GM10248 (cell line): ENCODE measurements around the gene KDM6B.

Experiments
- CTCF ChIA-PET: fragments of 300-600 bp; sonication (Branson Sonifier 250); formaldehyde crosslinking; extraction: SDS; loops from one replicate; lab custom pipeline; 2021; ENCODE audit warnings: antibody characterized with exemption; lab: Yijun Ruan, JAX
- POLR2A ChIA-PET: fragments of 350-650 bp; sonication (Branson Sonifier 250); formaldehyde crosslinking; extraction: SDS; loops from one replicate; lab custom pipeline; 2020; ENCODE audit warnings: antibody characterized with exemption; lab: Yijun Ruan, JAX
- DNase-seq: peaks from one replicate; pipeline ENCODE4 v3.0.0; 2012; ENCODE audit errors: extremely low spot score
- TF ChIP-seq, protein P1 (sequence below): IDR thresholded peaks from 2 replicates; pipeline ENCODE4 v1.5.1; 2012; ENCODE audit warnings: mild to moderate bottlenecking, low read depth; ENCODE audit errors: extremely low read depth, missing control alignments, control extremely low read depth

Gene KDM6B, protein sequence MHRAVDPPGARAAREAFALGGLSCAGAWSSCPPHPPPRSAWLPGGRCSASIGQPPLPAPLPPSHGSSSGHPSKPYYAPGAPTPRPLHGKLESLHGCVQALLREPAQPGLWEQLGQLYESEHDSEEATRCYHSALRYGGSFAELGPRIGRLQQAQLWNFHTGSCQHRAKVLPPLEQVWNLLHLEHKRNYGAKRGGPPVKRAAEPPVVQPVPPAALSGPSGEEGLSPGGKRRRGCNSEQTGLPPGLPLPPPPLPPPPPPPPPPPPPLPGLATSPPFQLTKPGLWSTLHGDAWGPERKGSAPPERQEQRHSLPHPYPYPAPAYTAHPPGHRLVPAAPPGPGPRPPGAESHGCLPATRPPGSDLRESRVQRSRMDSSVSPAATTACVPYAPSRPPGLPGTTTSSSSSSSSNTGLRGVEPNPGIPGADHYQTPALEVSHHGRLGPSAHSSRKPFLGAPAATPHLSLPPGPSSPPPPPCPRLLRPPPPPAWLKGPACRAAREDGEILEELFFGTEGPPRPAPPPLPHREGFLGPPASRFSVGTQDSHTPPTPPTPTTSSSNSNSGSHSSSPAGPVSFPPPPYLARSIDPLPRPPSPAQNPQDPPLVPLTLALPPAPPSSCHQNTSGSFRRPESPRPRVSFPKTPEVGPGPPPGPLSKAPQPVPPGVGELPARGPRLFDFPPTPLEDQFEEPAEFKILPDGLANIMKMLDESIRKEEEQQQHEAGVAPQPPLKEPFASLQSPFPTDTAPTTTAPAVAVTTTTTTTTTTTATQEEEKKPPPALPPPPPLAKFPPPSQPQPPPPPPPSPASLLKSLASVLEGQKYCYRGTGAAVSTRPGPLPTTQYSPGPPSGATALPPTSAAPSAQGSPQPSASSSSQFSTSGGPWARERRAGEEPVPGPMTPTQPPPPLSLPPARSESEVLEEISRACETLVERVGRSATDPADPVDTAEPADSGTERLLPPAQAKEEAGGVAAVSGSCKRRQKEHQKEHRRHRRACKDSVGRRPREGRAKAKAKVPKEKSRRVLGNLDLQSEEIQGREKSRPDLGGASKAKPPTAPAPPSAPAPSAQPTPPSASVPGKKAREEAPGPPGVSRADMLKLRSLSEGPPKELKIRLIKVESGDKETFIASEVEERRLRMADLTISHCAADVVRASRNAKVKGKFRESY (N-terminal part only)

DNA sequence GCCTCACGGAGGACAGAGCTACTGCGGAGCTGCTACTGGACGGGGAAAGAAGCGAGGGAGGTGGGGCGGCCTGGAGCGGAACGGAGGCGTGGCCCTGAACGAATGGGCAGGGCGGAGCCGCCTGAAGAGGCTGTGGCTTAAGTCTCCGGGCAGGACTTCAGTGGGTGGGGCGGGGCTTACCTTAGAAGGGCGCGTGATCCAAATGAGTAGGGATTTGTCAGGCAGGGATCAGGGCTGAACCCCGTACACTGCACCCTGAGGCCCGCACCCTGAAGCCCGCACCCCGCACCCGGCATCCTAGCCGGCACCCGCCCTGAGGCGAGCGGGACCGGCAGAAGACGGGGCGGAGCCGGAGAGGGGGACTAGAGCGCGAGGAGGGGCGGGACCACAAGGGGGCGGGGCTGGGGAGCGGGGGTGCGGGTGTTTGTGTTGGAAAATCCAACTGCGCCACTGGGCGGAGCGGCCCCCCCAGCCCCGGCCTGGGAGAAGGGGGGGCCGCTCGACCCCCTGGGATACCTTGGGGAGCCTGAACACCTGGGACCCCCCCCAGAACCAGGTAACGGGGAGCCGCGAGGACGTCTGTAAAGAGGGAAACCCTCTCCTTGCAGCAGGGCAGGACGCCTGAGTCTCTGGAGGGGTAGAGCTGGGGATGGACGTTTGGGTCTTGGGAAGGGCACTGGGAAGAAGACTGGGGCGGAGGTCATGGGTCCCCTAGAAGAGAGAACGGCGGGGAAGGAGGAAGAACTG lies at the start of gene KDM6B:
KDM6B (plus strand) TSS at position 423 of the 747 bp plus-strand sequence. CDS start 11,338 bp downstream, outside the sequence.
- ChIA-PET CTCF (interaction anchor here (0.8 to 4.6 kb wide), 18 partner anchors 9 to 224 kb away, joined by 3 to 29 read pairs (median 4); partner anchors contain the start of genes CNTROB, NAA38 and TRAPPC1), POLR2A (no interaction called here)
- DNase-seq, result peak; percentile 93
- TF ChIP-seq, protein P1, sequence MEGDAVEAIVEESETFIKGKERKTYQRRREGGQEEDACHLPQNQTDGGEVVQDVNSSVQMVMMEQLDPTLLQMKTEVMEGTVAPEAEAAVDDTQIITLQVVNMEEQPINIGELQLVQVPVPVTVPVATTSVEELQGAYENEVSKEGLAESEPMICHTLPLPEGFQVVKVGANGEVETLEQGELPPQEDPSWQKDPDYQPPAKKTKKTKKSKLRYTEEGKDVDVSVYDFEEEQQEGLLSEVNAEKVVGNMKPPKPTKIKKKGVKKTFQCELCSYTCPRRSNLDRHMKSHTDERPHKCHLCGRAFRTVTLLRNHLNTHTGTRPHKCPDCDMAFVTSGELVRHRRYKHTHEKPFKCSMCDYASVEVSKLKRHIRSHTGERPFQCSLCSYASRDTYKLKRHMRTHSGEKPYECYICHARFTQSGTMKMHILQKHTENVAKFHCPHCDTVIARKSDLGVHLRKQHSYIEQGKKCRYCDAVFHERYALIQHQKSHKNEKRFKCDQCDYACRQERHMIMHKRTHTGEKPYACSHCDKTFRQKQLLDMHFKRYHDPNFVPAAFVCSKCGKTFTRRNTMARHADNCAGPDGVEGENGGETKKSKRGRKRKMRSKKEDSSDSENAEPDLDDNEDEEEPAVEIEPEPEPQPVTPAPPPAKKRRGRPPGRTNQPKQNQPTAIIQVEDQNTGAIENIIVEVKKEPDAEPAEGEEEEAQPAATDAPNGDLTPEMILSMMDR, result no peak

DNA sequence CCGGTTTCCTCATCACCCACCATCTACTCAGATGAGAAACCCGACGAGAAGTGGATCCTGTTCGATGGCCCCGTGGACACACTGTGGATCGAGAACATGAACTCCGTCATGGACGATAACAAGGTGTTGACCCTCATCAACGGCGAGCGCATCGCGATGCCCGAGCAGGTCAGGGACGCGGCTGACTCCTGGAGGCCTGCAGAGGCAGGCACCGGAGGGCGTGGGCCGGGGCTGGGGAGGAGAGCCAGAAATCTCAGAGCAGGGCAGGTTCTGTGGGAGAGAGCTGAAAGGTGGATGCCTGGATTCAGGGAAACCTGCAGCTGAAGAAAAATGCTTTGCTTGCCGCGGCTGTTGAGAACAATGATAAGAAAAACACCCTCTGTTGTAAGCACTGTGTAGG lies 47.2 kb upstream of the KDM6B start:
- DNase-seq, result no peak
- CTCF ChIA-PET, result no interaction called here
- POLR2A ChIA-PET, result no interaction called here
- TF ChIP-seq, protein P1, result no peak

DNA sequence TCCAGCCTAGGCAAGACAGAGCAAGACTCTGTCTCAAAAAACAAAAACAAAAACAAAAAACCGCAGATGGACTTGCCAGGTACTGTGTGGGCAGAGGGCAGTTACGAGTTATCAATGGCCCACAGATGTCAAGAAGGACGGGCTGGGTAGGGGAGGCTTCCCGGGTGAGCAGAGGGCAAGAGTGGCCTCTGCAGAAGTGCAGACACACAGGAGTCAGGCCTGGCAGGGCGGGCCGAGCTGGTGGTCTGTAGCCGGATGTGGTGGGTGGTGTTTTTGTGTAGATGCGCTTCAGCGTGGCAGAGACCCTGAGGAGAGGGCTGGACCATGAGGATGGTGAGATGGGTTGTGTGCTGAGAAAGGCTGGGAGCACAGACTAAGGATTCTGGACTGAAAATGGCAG lies 44.9 kb upstream of the KDM6B start:
- POLR2A ChIA-PET, result no interaction called here
- no peak for DNase-seq
- CTCF ChIA-PET, result no interaction called here
- TF ChIP-seq, protein P1, result no peak

DNA sequence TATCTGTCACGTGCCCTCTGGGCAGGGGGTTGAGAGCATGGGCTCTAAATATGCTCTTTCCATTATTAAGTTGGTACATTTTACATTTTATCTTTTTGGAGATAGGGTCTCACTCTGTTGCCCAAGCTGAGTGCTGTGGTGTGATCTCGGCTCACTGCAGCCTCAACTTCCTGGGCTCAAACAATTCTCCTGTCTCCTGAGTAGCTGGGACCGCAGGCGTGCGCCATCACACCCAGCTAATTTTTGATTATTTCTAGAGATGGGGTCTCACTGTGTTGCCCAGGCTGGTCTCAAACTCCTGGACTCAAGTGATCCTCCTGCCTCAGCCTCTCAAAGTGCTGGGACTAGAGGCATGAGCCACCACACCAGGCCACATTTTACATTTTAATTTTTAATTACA lies 43.9 kb upstream of the KDM6B start:
- ChIA-PET CTCF (interaction anchor here (1.7 kb wide), 1 partner anchor 19 kb away, joined by 3 read pairs; no protein-coding TSS in a partner anchor), POLR2A (no interaction called here)
- DNase-seq, result no peak
- TF ChIP-seq, protein P1, result no peak

DNA sequence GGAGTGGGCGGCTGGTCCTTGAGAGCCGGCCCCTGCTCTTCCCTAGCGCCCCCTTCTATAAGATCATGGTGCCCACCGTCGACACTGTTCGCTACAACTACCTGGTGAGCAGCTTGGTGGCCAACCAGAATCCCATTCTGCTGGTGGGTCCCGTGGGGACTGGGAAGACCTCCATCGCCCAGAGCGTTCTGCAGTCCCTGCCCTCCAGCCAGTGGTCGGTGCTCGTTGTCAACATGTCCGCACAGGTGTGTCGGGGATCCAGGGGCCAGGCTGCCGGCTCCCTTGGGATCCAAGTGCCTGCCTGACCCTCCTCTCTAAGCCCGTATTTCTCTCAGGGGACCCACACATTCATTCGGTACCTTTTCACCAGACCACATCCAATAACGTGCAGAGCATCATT lies 41.4 kb upstream of the KDM6B start:
- ChIA-PET CTCF (interaction anchor here (1.7 kb wide), 1 partner anchor 49 kb away, joined by 5 read pairs; no protein-coding TSS in a partner anchor), POLR2A (no interaction called here)
- TF ChIP-seq, protein P1, result no peak
- DNase-seq, result no peak
